Measurements from ENCODE around the gene GPBAR1. TPM values are rescaled to one million over a fixed set of nuclear protein-coding genes. Genes with fewer than 3 reads are reported as not detected.

GPBAR1 gene
- total RNA-seq, 2 experiments from 2014 or later: 0.71 to 0.72 TPM

DNA sequence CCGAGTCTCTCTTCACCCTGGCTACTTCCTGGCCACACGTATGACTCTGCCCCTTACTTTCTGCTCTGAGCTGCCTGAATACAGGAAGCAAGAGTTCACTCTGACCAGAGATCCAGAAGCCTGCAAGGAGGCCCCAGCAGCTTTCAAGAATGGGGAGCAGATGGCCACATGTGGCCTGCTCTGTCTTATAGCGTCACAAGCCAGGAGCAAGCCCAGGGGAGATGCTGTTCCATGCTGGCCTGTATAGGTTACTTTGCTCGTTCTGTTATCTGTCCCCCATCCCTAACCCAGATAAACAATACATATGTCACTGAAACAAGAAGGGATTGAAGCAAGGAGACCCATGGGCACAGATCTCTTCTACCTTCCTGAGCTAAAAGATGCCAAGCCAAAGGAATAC is 13.8 kb downstream of the GPBAR1 start:
- DNase-seq (no peak), ATAC-seq (ENCODE audit: low read depth) (no peak)
- H3K36me3 Mint-ChIP-seq: peaks cover 11% of the 10 kb centered on the region
- POLR2A ChIA-PET: interaction anchor here (0.5 to 7.8 kb wide), 3 partner anchors 11 to 23 kb away, joined by 4 to 76 read pairs (median 5); no protein-coding TSS in a partner anchor
- H3K4me3 Mint-ChIP-seq: no peak overlapping the region
- H3K4me1 Mint-ChIP-seq: peaks cover 23% of the 10 kb centered on the region
- no peak overlapping the region for H3K27ac Mint-ChIP-seq
- H3K9me3 Mint-ChIP-seq: no peaks in the 10 kb centered on the region
- no peaks in the 10 kb centered on the region for H3K27me3 Mint-ChIP-seq

DNA sequence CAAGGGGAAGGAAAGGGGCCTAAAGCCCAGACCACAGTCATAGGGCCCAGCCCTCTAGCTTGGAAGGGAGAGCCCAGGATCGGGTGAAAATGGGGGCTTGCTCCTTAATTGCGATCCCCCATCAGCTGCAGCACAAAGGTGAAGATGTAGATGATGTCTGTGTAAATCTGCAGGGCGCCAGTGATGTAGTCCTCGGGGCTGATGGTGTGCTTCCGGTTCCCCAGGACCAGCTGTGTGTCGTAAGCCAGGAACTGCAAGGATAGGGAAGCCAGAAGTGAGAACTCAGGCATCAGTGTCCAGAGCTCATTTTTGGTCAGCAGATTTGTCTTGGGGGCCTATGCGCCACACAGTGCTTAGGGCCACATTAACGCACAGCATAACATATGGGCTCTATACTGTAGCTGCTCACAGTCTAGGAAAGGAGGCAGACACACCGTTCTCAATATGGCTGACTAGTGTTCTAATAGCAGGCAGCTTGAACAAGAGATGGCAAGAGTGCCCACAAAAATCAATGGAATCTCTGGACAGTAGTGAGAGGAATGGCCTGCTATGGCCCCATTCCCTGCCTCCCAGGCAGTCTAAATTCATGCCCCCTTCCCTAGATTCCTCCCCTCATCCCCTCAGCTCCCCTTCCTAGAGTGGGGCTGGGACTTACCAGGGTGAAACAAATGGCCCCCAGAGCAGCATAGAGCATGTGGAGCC is 14.7 kb downstream of the GPBAR1 start:
- Mint-ChIP-seq H3K9me3 (no peaks in the 10 kb centered on the region), H3K4me1 (peaks cover 23% of the 10 kb centered on the region), H3K27me3 (no peaks in the 10 kb centered on the region), H3K4me3 (no peak overlapping the region), H3K36me3 (peaks cover 17% of the 10 kb centered on the region), H3K27ac (no peak overlapping the region)
- ATAC-seq (ENCODE audit: low read depth): no peak
- no peak for DNase-seq
- POLR2A ChIA-PET: interaction anchor here (0.5 to 7.8 kb wide), 3 partner anchors 10 to 444 kb away, joined by 4 to 76 read pairs (median 5); no protein-coding TSS in a partner anchor

DNA sequence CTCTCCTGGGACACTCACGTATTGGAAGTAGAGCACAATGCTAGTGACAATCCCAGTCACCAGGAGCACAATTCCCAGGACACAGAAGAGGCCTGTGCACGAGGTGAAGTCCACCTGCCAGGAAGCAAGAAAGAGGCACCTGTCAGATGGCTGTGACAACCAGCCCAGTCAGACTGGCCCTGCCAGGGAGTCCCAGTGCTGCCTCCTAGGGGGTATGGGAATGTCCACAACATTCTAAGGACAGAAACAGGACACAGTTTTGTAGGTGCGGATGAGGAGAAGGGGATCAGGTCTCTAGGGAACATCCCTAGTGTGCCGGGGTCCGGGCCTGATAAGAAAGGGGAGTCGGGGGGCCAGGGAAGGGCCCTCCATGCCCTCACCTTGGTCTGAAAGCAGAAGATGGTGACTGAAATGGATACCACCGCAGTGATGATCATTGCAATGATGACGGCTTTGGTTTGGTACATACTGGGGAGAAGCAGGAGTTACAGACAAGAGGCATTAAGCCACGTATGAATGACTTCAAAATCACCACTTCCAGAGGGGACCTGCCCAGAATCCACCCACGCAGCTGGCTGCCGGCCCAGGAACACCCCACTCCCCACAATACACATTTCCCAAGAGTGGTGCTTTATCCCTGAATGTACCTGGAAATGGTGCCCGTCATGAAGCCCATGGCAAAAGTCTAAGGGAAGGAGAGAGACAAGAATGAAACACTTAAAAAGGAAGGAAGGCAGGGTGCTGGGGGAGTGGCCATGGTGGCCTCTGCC is 16.4 kb downstream of the GPBAR1 start:
- H3K9me3 Mint-ChIP-seq: no peaks in the 10 kb centered on the region
- peaks cover 19% of the 10 kb centered on the region for H3K36me3 Mint-ChIP-seq
- no peak overlapping the region for H3K4me3 Mint-ChIP-seq
- no peaks in the 10 kb centered on the region for H3K27me3 Mint-ChIP-seq
- POLR2A ChIA-PET: interaction anchor here (7.8 kb wide), 1 partner anchor 8 kb away, joined by 76 read pairs; no protein-coding TSS in a partner anchor
- H3K27ac Mint-ChIP-seq: peak overlapping the region; percentile 35
- ATAC-seq (ENCODE audit: low read depth): no peak
- H3K4me1 Mint-ChIP-seq: peaks cover 12% of the 10 kb centered on the region
- no peak for DNase-seq

DNA sequence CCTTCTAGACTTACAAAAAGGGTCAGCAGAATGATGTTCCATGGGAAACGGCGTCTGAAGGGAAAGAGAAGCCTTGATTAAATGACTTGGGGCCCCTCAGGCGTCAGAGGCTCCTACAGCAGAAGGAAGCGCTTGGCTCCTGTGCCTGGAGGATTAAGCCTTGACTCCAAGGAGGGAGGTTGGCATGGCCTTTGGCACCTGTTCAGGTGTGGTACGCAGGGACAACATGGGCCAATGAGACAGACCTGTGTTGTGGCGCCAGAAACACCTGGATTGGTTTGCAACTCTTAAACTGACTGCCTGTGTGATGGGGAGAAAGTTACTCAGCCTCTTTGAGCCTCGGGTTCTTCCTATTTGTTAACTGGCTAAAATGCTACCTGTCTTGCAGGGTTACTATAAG is 17.1 kb downstream of the GPBAR1 start:
- Mint-ChIP-seq H3K4me1 (peaks cover 8% of the 10 kb centered on the region), H3K36me3 (peaks cover 19% of the 10 kb centered on the region), H3K27me3 (no peaks in the 10 kb centered on the region), H3K9me3 (no peaks in the 10 kb centered on the region), H3K27ac (no peak overlapping the region), H3K4me3 (no peak overlapping the region)
- POLR2A ChIA-PET: no interaction called here
- DNase-seq (no peak), ATAC-seq (ENCODE audit: low read depth) (no peak)

DNA sequence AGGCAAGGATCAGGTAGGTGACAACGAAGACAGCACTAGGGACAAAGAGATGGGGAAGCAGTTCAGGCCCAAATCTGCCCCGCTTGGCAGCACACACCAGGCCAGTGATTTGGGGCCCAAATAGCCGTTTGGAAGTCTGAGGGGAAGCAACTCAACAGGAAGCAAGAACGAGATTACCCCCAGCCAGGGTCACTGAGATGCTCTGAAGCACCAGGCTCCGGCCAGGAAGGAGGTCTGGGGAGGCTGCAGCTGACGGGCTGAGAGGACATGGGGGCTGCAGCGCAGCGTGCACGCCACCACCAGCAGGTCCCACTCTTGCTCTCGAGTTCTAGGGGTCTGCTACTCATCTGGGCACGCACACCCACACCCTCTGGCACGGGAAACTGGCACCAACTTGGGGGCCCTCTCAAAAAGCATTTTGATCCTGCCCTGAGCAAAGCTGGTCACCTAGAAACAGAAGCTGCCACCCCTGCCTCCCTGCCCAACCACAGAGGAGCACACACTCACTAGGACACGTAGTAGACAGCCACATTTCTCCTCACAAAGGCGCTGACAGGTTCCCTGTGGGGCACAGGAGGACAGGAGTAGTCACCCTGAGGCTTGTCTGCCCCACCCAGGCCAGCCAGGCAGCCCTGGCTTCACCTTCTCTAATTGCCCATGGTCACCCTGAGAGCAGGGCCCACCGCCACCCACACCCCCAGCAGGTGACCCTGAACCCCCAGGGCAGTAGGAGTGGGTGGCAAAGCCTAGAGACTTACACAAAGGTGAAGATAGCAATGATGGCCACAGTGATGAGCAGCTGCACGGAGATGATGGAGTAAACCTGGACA is 17.9 kb downstream of the GPBAR1 start:
- H3K9me3 Mint-ChIP-seq: no peaks in the 10 kb centered on the region
- POLR2A ChIA-PET: no interaction called here
- H3K36me3 Mint-ChIP-seq: peaks cover 20% of the 10 kb centered on the region
- no peaks in the 10 kb centered on the region for H3K27me3 Mint-ChIP-seq
- no peak overlapping the region for H3K27ac Mint-ChIP-seq
- no peak for ATAC-seq (ENCODE audit: low read depth)
- no peak overlapping the region for H3K4me3 Mint-ChIP-seq
- no peak for DNase-seq
- peaks cover 12% of the 10 kb centered on the region for H3K4me1 Mint-ChIP-seq

DNA sequence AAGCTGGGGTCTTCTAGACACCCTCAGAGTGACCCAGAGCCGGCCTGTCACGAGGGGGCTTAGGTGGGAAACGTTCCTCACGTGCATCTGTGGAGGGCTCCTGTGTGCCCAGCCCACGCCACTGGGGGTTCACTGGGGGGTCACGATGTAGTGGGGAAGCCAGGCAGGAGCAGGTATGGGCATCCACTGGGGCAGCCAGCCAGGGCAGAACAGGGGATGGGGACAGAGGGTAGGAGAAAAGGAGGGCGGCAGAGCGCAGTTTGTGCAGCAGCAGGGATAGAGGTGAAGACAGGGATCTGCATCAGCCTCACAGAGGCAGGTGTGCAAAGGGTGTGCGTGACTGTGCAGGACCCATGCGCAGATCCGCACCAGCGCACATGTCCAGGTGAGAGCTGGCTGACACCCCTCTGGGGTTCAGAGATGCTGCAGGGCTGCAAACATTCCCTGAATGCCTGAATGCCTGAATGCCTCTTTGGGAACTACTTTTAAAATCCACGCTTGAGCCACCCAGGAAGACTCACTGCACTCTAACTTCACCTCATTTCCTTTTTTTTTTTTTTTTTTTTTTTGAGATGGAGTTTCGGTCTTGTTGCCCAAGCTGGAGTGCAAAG is 19.6 kb downstream of the GPBAR1 start:
- H3K27me3 Mint-ChIP-seq: no peaks in the 10 kb centered on the region
- no peak for DNase-seq
- H3K9me3 Mint-ChIP-seq: no peaks in the 10 kb centered on the region
- H3K4me3 Mint-ChIP-seq: no peak overlapping the region
- H3K27ac Mint-ChIP-seq: no peak overlapping the region
- POLR2A ChIA-PET: interaction anchor here (0.7 to 1.7 kb wide), 2 partner anchors 11 to 212 kb away, joined by 4 read pairs; no protein-coding TSS in a partner anchor
- peaks cover 16% of the 10 kb centered on the region for H3K36me3 Mint-ChIP-seq
- H3K4me1 Mint-ChIP-seq: peaks cover 14% of the 10 kb centered on the region
- no peak for ATAC-seq (ENCODE audit: low read depth)

DNA sequence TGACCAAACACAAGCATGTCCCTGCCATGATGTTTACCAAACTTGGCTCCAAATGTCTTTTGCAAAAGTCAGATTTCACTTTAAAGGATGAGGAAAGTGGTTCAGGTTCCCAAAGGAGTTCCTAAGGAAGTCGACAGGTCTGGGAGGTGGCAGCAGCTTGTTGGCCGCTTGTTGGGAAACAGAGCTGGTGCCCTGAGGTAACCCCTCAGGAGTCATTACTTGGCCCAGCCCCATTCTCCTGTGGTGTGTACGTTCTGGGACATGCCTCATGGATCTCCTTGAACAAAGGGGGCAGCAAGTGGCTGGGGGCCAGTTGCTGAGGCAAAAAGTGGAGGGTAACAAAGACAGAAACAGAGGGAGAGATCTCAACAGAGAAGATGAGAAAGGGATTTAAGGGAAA is 20.6 kb downstream of the GPBAR1 start:
- POLR2A ChIA-PET: interaction anchor here (1.7 kb wide), 1 partner anchor 10 kb away, joined by 4 read pairs; no protein-coding TSS in a partner anchor
- DNase-seq (no peak), ATAC-seq (ENCODE audit: low read depth) (no peak)
- peaks cover 23% of the 10 kb centered on the region for H3K4me1 Mint-ChIP-seq
- no peaks in the 10 kb centered on the region for H3K27me3 Mint-ChIP-seq
- no peak overlapping the region for H3K4me3 Mint-ChIP-seq
- peak overlapping the region; percentile 38 for H3K27ac Mint-ChIP-seq
- no peaks in the 10 kb centered on the region for H3K9me3 Mint-ChIP-seq
- H3K36me3 Mint-ChIP-seq: peaks cover 16% of the 10 kb centered on the region

DNA sequence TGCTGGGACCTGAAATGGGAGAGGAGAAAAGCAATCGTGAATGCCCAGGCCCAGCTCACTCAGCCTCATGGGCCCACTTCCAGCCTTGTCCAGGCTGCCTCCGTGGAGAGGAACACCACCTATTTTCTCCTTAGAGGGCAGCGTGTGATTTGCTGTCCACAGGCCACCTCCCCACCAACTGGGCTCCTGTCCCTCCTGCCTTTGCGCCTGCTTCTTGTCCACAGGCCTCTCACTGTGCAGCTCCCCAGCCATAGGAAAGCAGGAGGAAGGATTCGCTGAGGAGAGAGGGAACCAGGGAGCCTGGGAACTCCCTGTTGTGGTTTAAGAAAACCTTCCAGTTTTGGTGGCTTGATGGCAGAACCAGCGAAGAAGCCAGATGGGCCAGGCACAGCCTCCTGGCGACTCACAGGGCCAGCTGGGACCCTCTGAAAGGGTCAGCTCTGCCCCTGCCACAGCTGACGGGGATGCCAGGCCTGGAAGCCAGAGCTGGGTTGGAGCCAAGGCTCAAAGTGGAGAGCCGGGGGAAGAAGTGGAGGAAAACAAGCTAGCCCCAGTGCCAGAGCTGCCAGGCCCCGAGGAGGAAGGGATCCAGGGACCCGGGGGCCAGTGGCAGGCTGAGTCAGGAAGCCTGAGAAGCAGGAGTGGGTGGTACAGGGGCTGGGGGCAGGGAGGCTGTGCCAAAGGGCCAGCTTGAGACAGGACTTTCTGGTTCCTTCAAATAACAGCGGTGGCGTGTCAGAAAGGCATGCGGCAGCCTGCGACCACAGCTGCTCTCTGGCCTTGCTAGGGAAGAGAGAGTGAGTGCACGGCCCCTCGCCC is 21.6 kb downstream of the GPBAR1 start:
- POLR2A ChIA-PET: interaction anchor here (0.6 to 1.3 kb wide), 2 partner anchors 11 to 12 kb away, joined by 3 to 4 read pairs; partner anchors contain the start of genes AAMP and PNKD
- H3K27ac Mint-ChIP-seq: peak overlapping the region; percentile 49
- DNase-seq: no peak
- no peak for ATAC-seq (ENCODE audit: low read depth)
- H3K36me3 Mint-ChIP-seq: peaks cover 14% of the 10 kb centered on the region
- H3K4me3 Mint-ChIP-seq: no peak overlapping the region
- no peaks in the 10 kb centered on the region for H3K27me3 Mint-ChIP-seq
- no peaks in the 10 kb centered on the region for H3K9me3 Mint-ChIP-seq
- peaks cover 32% of the 10 kb centered on the region for H3K4me1 Mint-ChIP-seq

DNA sequence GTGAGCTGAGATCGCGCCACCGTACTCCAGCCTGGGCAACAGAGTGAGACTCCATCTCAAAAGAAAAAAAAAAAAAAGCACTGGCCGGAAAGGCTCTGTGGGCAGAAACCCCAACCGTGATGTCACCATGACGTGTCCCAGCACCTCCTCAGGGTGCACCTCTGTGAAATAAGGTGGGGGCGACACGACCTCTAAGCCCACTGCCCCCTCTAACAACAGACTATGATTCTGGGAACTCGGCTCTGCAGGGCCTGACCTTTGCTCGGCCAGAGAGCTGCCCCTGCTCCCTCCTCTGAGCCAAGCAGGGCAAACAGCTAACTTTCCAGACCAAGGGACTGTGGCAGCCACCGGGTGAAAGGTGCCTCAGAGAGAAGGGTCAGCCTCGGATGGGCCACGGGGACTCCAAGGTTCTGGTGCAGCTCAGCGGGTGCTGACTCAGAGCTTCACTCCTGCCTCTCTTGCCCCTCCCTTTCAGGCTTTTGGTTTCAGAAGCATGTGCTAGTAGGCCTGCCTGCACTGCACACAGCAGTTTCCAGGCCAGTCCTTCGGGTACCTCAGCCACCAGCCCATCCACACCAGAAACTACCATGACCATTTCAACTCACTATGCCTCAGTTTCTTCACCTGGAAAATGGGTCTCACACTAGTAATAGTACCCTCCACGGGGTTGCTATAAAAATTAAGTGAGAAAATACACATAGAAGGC is 23.4 kb downstream of the GPBAR1 start:
- H3K9me3 Mint-ChIP-seq: no peaks in the 10 kb centered on the region
- peaks cover 14% of the 10 kb centered on the region for H3K36me3 Mint-ChIP-seq
- no peaks in the 10 kb centered on the region for H3K27me3 Mint-ChIP-seq
- H3K4me3 Mint-ChIP-seq: peak overlapping the region; percentile 16
- ATAC-seq (ENCODE audit: low read depth): peak; percentile 19
- peaks cover 44% of the 10 kb centered on the region for H3K4me1 Mint-ChIP-seq
- DNase-seq: no peak
- peak overlapping the region; percentile 72 for H3K27ac Mint-ChIP-seq
- POLR2A ChIA-PET: interaction anchor here (5.1 kb wide), 1 partner anchor 11 kb away, joined by 76 read pairs; the partner anchor contains the start of genes AAMP and PNKD

DNA sequence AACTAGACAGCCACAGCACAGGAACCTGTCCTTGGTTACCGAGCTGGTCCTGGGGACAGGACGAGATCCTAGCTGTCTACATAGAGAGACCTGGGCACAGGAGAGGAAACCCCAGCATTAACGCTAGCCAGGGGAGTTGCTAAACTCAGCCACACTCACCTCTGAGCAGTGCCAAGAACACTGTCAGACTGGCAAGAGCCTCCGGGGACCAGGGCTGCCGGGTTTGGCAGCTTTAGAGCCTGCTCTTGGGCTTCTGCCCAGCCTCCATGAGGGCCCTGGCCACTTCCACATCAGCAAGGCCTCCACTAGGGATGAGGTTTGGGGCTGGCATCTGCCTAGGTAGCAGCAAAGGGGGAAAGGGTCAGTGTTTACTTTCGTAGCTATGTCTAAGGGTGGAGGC is 24.8 kb downstream of the GPBAR1 start:
- Mint-ChIP-seq H3K27ac (peak overlapping the region; percentile 96), H3K4me3 (peak overlapping the region; percentile 92), H3K9me3 (no peaks in the 10 kb centered on the region), H3K36me3 (peaks cover 6% of the 10 kb centered on the region), H3K27me3 (no peaks in the 10 kb centered on the region), H3K4me1 (peaks cover 54% of the 10 kb centered on the region)
- DNase-seq (no peak), ATAC-seq (ENCODE audit: low read depth) (no peak)
- POLR2A ChIA-PET: interaction anchor here (0.6 to 5.1 kb wide), 2 partner anchors 12 to 129 kb away, joined by 4 to 76 read pairs; partner anchors contain the start of genes AAMP and PNKD

DNA sequence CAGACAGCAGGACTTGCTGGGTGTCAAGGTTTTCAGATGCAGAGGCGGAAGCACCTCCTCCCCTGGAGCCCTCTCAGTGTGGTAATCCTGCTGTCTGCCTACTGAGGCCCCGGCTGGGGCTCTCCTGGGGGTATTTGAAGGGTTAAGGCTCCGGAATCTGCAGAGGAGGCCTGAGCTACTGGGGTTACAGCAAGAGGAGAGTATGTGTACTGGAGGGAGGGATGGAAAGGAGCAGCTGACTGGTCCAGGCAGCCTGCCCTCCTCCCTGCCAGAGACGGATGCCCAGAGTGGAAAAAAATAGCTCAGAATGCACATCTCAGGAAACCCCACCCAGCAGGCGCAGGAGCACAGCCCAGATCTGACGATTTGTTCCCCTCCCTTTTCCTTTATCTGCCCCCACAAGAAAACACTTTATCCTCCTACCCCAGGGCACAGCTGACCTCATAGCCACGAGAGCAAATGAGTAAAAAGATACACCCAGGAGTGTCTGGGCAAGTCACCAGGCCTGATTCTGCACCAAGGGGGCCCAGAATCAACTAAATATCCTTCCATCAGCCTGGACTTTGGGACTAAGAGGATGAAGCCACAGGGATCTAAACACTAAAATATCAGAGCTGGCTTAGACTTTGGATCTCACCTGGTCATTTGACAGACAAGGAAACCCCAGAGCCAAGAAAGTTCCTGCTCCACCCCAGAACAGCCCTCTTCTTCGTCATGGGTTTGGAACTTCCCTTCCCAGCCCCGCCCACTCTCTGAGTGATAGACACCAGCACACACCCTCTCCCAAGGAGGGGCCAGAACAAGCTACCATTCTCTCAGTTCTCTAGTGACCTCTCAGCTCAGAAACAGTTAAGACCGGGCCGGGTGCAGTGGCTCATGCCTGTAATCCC is 26.0 kb downstream of the GPBAR1 start:
- Mint-ChIP-seq H3K4me1 (peaks cover 59% of the 10 kb centered on the region), H3K36me3 (peaks cover 5% of the 10 kb centered on the region), H3K9me3 (no peaks in the 10 kb centered on the region), H3K27me3 (no peaks in the 10 kb centered on the region), H3K4me3 (peak overlapping the region; percentile 92), H3K27ac (peak overlapping the region; percentile 96)
- DNase-seq: peak; percentile 76
- ATAC-seq (ENCODE audit: low read depth): peak; percentile 75
- POLR2A ChIA-PET: interaction anchor here (0.7 to 5.1 kb wide), 8 partner anchors 13 to 424 kb away, joined by 3 to 76 read pairs (median 4); partner anchors contain the start of genes AAMP, PNKD and TTLL4

Measured in activated naive CD8-positive, alpha-beta T cell treated with anti-CD3 and anti-CD28 coated beads, Interleukin-2, amount 10 ng/mL, durations not matched to agents 7 days and 5 days (primary cell).